ENCODE results near the gene EYA2. TPM values are rescaled to one million over a fixed set of nuclear protein-coding genes. Genes with fewer than 3 reads are reported as not detected.

Gene EYA2
- total and polyA plus RNA-seq, 8 donors: 0.51 to 3.2 (median 1.4) TPM

DNA sequence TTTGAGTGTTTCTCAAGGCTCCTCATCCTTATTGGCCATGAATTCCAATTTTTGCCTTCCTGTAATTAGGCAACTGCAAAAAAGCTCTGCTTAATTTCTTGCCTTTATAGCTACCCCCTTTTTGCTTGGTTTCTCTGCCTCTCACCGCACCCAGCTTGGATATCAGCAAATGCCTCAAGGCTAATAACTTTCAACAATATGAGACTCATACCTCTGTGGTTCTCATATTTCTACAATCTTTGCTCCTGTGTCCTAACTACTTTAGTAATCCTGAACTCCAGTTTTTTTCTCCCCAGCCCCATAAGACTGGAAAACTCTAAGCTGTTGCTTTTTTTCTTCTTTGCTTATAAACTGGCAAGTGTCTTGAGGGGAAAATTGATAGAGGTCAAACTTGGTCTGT lies 88.8 kb downstream of the EYA2 start:
- WGBS, 2 donors: 88 to 96% methylated on average over 1 of the region's 1 CpG
- ATAC-seq (no peak), DNase-seq (no peak), FAIRE-seq (no peak)
- no peaks in the 10 kb centered on the region for H3K36me3 ChIP-seq
- H3K4me3 ChIP-seq: no peak overlapping the region
- intact Hi-C loops (cut with DNase I): no loop called here
- no peak for TF ChIP-seq CTCF (IDR thresholded peaks at IDR 0.05)
- no peaks in the 10 kb centered on the region for H3K4me1 ChIP-seq
- no peaks in the 10 kb centered on the region for H3K9me3 ChIP-seq
- no peaks in the 10 kb centered on the region for H3K27me3 ChIP-seq
- H3K27ac ChIP-seq: no peak overlapping the region

DNA sequence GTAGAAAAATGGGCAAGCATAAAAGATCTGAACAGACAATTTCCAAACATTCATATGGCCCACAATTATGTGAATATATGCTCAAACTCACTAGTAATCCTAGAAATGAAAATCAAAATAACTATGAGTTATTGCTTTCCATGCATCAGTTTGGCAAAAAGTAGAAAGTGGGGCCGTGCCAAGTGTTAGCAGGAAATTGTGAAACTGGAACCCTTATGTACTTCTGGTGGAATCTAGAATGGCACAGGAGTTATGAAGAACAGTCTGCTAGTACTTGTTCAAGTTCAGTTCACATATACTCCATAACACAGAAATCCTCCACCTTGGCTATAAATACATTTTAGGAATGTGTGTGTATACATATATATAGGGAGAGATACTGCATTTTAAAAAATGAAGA lies 89.8 kb downstream of the EYA2 start:
- H3K27me3 ChIP-seq: no peaks in the 10 kb centered on the region
- DNase-seq: no peak
- no peak for TF ChIP-seq CTCF (IDR thresholded peaks at IDR 0.05)
- no peaks in the 10 kb centered on the region for H3K9me3 ChIP-seq
- no peak for ATAC-seq
- H3K27ac ChIP-seq: no peak overlapping the region
- no peaks in the 10 kb centered on the region for H3K4me1 ChIP-seq
- WGBS, 2 donors: 56 to 61% methylated on average over 1 of the region's 1 CpG
- H3K4me3 ChIP-seq: no peak overlapping the region
- intact Hi-C loops (cut with DNase I): no loop called here
- no peak for FAIRE-seq
- H3K36me3 ChIP-seq: no peaks in the 10 kb centered on the region

DNA sequence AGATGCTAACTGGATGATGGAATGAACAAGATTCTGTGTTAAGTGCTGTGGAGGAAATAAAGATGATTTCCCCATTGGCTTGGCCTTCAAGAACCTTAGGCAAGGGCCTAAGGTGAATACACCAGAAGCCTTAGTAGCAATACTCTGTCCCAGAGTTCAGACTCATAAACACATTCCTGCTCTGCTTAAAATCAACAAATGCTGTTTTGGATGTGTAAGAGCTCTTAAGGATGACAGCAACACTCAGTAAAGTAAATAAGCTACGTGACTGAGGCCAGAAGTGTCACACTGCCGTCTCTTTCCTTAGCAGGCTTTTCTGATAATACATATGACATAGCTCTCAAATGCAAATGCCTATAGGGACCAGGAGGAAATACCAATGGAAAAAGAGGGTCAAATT lies 90.6 kb downstream of the EYA2 start:
- no peaks in the 10 kb centered on the region for H3K4me1 ChIP-seq
- FAIRE-seq (no peak), ATAC-seq (peak in 2 of 4 donors; percentile 17 to 31), DNase-seq (no peak)
- H3K36me3 ChIP-seq: no peaks in the 10 kb centered on the region
- WGBS, 2 donors: 39 to 57% methylated on average over 2 of the region's 2 CpGs
- intact Hi-C loops (cut with DNase I): no loop called here
- H3K9me3 ChIP-seq: no peaks in the 10 kb centered on the region
- peak overlapping the region in 1 of 4 donors; percentile 31 for H3K27ac ChIP-seq
- no peak overlapping the region for H3K4me3 ChIP-seq
- no peak for TF ChIP-seq CTCF (IDR thresholded peaks at IDR 0.05)
- no peaks in the 10 kb centered on the region for H3K27me3 ChIP-seq

DNA sequence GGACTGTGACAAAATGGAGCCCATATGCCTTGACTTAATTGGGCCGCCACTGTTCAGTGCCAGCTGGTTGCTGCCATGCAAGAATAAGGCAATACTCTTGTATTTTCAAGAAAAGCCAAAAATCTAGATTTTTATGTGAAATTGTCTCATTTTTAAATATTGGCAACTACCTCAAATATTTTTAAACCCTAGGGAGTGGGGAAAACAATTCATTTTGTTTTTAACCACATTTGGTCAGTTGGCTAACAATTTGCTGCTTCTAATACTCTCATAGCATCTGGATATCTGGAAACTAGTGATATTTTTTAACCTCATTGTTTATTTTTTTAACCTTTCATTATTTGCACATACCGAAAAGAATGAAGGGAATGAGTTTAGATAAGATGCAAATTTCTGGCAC lies 91.0 kb downstream of the EYA2 start:
- ATAC-seq (no peak), DNase-seq (no peak), FAIRE-seq (no peak)
- Histone ChIP-seq H3K4me3 (no peak overlapping the region), H3K4me1 (no peaks in the 10 kb centered on the region), H3K27me3 (no peaks in the 10 kb centered on the region), H3K9me3 (no peaks in the 10 kb centered on the region), H3K27ac (no peak overlapping the region), H3K36me3 (no peaks in the 10 kb centered on the region)
- no peak for TF ChIP-seq CTCF (IDR thresholded peaks at IDR 0.05)
- intact Hi-C loops (cut with DNase I): no loop called here
- WGBS, 2 donors: 49 to 51% methylated on average over 2 of the region's 2 CpGs

- ATAC-seq (no peak), DNase-seq (no peak), FAIRE-seq (no peak)
- 53% methylated on average over 5 of the region's 5 CpGs for WGBS, 2 donors
- intact Hi-C loops (cut with DNase I): no loop called here
- no peaks in the 10 kb centered on the region for H3K4me1 ChIP-seq
- TF ChIP-seq CTCF (IDR thresholded peaks at IDR 0.05): no peak
- peak overlapping the region in 2 of 4 donors; percentile 17 to 30 for H3K27ac ChIP-seq
- no peaks in the 10 kb centered on the region for H3K27me3 ChIP-seq
- H3K36me3 ChIP-seq: no peaks in the 10 kb centered on the region
- no peak overlapping the region for H3K4me3 ChIP-seq
- H3K9me3 ChIP-seq: no peaks in the 10 kb centered on the region
Observed at GRCh38 chr20:46987001-46987400, 92.4 kb downstream of the EYA2 start.

All from pancreas (tissue), 10 donors.